Measurements from ENCODE around the gene OTOA.
"Not testable (repeated sequence)": the region's sequence is repeated elsewhere in the genome, so short reads cannot be mapped to it uniquely, and the experiment has no call there.

OTOA gene

DNA sequence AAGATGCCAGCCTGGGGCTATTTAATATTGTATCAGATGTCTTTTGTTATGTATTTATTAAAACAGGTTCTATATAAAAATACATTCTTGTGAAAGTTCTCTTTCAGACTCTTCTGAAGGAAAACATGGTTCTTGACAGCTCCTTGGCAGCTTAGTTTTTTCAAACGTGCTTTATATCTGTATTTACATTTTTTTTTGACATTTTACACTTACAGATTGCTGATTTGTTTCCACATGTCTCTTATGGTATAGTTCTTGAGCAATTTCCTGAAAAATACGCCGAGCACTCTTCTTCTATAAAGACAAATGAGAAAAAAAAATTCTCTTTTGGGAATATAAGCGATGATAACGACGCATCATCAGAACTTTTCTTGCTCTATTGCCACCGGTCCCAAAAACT is 20.9 kb upstream of the OTOA start:
- no peak for DNase-seq

DNA sequence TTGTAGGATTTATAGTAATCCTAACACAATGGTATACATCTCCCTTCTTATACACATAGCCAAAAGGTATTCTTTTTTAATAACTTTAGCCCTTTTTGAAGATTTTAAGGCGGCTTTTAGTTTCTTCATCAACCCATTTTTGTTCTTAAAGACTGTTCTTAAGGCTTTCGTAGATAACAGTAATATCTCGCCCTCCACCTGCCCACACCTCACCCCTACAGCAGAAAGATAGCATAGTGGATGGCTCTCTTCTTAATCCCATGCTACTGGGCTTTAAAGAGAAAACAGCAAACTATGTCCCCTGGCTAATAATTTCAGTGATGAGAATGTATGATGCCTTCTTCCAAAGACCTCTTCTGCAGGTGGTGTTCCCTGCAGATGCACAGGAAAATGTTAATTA is 20.0 kb upstream of the OTOA start:
- DNase-seq, result no peak

DNA sequence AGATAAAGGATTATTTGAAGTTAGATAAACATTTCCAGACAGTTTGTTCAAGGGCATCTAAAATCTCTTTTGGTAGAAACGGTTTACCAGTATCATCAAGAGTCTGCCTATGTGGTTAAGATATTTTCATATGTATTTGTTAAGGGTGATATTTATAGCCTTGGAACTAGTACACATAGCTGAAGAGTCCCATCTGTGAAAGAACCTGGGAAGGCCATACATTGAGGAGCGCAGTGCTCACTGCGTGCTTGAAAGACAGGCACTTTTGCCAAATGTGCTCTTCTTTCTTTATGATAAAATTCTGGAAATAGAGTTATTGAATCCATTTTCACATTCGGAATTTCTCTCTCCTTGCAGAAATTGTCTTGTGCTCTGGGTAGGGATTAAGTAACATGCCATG is 19.1 kb upstream of the OTOA start:
- no peak for DNase-seq

DNA sequence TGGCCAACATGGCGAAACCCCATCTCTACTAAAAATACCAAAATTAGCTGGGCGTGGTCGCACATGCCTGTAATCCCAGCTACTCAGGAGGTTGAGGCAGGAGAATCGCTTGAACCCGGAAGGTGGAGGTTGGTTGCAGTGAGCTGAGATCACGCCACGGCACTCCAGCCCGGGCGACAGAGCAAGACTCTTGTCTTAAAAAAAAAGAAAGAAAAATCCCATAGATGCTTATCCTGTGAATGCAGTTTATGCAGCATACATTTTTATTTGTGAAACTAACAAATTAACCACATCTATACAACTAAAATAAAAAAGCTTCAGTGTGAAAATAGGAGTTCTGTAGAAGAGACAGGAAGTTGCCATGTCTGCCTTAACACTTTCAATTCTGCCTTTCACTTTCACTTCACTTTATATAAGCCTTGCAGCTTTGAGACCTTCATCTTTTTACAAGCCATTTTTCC is 18.5 kb upstream of the OTOA start:
- no peak for DNase-seq

DNA sequence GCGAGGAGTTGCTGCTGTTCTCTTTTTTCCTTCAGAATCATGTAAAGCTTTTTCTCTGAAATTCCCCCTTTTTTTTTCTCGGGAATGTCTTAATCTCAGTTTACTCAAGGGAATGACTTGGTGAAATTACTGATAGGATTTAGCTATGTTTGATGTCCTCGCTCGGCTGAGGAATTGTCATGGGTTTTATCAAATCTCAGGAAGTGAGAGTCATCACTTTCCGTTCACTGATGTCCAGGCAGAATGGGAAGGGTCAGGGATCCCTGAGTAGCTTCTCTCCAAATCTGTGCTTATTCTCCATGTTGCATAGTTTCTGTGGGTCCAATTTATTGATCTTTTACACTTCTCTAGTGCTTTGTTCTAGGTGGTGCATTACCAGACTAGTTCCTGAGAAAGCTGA is 17.7 kb upstream of the OTOA start:
- DNase-seq, result no peak

DNA sequence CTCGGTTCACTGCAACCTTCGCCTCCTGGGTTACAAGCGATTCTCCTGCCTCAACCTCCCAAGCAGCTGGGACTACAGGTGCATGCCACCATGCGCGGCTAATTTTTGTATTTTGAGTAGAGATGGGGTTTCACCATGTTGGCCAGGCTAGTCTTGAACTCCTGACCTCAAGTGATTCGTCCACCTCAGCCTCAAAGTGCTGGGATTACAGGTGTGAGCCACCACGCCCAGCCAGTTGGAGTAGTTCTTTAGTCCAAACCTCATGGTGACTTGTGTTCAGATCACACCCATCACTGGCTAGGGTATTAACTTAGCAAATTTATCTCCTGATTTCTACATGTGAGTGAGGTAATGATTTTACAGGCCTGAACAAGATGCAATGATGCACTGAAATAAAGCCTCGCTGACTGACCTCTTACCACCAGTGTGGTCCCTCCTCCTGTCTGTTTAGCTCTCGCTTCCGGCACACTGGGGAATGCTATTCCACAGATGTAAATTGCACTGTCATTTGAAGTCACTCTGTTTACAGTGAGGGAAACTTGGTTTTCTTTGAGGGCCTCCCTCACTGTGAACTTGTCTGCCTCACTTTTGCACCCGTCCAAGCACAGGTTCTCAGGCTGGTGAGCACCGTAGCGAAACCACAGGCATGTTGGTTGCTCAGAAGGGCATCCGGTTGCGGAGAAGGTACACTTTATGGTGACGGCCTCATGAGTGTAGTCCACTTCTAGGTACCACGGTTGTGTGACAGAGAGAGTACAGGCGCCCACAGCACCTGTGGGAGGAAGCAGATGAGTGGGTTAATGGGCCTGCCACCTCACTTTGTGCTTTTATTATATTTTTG is 16.8 kb upstream of the OTOA start:
- no peak for DNase-seq

DNA sequence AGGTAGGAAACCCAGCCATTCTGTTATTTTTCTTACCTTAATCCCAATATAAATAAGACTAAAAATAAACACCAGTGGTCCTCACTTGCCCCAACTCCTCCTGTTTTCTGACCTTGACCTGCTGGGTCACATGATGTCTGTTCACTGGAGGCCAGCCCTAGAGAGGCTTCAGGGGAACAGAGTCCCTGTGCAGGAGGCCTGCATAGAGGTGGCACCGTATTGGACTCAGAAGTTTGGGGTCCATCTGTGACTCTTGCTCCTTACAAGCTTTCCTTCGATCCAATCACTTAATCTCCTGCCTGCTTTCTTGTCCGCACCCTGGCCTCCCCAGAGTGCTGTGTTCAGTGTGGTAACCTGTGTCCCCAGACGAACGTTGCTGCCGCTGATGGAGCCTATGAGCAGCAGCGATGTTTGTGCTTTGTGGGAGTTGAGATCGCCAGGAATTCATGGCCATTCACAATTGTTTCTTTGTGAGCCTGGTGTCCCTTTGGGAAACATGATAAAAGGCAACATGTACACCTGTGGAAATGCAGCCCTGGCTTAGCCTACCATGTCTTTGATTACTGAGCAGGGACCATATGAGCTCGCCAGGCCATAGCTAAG is 16.1 kb upstream of the OTOA start:
- DNase-seq, result no peak

DNA sequence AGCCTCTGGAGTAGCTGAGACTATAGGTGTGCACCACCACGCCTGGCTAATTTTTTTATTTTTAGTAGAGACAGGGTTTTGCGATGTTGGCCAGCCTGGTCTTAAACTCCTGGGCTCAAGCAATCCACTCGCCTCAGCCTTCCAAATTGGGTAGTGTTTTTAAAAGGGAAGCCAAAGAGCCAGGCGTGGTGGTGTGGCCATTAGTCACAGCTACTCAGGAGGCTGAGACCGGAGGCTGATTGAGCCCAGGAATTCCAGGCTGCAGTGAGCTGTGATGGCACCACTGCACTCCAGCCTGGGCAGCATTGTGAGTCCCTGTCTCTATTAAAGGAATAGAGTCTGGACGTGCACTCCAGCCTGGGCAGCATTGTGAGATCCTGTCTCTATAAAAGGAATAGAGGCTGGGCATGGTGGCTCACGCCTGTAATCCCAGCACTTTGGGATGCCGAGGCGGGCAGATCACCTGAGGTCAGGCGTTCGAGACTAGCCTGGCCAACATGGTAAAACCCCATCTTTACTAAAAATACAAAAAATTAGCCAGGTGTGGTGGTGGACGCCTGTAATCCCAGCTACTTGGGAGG is 13.9 kb upstream of the OTOA start:
- DNase-seq, result not testable (repeated sequence)

DNA sequence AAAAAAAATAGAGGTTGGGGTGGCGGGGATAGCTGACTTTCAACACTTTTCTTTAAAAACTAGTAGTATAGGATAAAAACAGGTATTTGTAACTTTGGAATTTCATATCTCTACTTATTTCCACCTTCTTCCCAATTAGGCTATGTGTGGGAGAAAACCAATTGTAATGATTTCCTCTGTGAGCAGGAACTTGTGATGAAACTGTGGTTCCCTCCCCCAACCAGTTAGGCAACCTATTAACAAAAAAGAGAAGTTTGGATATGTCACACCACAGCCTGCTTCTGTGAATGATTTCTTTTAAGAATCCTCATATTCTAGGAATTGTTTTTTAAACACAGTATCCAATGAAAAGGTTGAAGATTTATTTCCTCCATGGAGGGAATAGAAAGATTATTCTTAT is 13.2 kb upstream of the OTOA start:
- no peak for DNase-seq

DNA sequence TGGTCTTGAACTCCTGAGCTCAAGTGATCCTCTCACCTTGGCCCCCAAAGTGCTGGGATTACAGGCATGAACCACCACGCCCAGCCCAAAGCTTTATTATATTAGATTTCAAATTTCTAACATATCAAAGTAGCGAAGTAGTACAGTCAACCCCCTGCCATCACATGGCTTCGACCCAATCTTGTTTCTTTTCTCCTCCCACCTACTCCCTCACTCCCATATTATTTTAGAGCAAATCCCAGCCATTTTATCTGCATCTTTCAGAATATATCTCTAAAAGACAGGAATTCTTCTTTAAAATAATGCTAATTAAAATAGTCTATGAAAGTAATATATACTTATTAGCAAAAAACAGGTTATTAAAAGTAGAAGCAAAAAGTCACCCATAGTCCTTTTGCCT is 12.3 kb upstream of the OTOA start:
- DNase-seq, result no peak

DNA sequence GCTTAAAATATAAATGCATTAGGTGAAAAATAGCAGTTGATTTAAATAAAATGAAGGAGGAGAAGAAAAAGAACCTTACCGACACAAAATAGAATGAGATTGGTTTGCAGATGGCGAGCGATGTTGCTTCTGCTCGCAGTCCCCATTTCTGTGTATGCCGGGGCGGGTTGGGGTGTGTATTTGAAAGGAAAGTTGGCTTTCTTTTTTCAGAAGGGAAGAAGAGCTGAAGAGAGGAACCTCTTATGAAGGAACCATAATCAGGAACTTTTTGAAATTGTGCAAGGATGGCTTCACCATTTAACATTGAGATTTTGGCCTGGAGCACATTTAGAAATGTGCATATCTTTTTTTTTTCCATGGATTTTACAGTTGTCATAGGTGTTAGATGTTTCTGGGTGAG is 11.3 kb upstream of the OTOA start, which contains the start of gene IGSF6:
TSS of gene IGSF6 (minus strand) at position 156 of the 400 bp plus-strand sequence. CDS start at position 146, 10 bp downstream.
- DNase-seq, result no peak

DNA sequence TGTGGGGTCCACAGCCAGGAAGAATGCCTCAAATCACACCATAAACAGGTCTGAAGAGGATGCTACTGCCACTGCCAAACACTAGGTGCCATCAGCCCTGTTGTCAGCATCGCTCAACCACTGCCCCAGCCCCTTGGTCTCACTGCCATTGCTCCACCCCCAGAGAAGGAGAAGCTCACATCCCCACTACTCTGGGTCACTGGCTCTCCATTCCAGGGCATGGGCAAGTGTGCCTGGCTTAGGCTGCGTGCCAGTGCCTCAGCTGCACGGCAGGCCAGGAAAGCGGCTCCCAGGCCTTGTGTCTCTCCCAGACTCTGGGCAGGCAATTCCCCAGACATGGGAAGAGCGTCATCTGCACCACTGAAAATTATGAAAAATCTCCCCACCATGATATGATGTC is 10.2 kb upstream of the OTOA start:
- no peak for DNase-seq

DNA sequence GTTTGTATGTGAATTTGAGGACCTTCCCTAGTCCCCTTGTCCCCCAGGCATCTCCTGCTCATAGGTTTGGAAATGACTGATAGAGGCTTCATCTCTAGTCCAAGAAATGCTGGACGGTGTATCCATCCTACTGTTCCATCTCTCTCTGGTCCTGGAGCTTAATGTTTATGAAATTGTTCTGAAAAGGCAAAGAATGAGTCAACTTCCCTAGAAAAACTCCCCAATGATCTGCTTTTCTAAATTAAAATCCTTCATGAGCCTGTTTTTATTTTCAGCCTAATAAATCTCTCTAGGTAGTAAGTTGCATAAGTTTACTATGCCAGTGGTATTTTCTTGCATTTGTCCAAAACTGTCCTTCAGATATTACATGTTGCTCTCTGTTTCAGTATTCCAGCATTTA is 9.3 kb upstream of the OTOA start:
- DNase-seq, result no peak

DNA sequence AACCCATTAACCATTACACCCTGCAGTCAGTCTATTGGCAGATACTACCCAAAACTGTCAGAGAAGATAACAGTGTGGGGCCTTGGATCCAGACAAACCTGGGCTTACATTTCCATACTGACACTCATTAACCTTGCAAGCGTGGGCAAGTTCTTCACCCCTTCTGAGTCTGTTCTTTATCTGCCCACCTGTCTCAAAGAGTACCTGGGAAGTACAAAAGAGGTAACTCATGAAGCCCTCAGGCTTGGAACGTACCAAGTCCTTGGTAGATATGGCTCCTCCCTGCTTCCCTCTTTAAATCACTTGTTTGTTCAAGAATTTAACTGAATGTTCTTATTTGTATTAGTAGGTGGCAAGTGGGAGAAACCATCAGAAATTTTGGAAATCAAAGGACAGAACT is 8.9 kb upstream of the OTOA start:
- no peak for DNase-seq

DNA sequence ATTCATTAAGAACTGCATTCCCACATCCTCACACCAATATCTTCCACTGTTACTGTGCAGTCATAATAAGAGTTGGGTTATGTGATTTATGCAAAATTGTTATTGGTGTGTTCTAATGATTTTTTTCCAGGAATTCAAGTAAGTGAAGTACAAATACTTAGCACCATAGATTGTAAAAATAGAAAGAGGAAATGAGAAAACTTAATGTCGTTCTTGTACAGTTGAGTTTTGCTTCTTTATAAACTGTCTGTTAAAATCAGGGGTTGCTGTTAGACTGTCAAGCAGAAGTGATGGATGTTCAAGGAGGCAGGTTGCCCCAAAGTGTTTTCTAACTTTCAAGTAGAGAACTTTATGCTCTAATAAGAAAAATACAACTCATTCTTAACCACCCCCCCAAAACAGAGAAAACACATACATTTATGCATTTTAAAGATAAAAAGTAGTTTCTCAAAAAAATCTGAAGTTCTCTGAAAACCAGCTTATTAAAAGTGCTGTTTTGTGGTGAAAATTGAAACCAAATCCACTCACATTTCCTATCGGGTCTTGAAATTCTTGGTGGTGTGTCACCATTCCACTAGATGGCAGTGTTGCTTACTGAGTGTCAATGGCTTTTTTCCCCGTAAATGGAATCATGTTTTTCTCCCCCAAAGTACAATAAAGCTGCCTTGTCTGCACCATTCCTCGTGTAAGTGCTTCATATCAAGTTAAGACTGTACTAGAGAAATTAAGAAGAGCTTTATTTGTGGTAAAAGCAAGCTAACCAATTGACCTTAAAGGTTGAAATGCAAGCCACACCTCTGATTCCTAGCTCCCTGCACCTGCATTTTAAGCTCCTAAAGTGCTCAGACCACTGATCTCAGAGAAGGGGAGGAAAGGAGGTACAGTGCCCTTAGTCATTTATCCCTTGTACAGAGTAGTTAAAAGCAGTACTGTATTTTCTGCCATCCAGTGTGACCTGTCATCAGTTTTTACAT is 6.7 kb upstream of the OTOA start:
- peak; percentile 71 for DNase-seq

DNA sequence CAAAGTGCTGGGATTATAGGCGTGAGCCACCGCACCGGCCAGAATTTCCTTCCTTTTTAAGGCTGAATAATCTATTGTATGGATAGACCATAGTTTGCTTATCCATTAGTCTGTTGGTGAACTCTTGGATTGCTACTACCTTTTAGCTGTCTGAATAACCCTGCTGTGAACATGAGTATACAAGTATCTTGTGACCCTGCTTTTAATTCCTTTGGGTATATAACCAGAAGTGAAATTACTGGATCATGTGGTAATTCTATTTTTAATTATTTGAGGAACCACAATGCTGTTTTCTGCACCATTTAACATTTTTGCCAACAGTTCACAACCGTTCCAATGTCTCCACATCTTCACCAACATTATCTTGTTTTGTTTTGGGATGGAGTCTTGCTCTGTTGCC is 4.6 kb upstream of the OTOA start:
- no peak for DNase-seq

DNA sequence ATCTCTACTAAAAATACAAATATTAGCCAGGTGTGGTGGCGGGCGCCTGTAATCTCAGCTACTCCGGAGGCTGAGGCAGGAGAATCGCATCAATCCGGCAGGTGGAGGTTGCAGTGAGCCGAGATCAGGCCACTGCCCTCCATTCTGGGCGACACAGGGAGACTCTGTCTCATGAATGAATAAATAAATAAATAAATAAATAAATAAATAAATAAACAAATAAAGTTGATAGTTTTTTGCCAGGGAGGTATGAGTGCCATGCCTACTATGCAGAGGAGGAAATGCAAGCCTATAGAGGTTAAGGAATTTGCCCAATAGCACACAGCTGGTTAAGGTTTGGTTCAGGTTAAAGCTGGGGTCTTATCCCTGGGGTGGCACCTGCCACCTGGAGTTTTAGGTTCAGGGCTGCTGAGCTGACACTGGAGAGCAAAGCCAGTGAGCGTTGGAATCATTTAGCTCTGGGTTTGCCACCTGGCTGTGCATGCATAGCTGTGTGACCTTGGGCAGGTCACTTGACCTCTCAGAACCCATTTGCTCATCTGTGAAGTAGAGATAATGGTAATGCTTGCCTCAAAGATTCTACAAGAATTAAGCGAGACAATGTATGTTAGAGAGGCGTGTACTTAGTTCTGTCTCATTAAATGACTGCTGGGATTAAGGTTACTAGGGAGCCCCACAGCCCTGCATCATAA is 1.2 kb downstream of the OTOA start:
- no peak for DNase-seq

DNA sequence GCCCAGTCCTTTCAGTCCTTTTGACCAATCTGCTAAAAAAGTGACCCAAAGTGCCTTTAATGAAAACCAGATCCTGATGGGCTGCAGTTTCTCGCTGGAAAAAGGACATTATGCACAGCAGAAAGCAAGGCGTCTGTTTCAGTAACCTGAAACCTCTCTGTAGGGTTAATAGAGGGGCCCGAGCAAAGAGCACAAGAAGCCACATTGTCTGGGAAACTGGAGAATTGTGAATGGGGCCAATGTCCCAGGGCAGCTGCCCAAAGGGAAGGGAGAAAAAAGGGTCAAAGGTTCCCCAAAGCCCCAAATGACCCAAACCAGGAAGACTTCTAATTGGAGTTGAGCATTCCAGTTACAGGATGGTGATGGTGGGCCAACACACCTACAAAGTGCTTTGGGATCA is 3.0 kb downstream of the OTOA start:
- peak; percentile 6 for DNase-seq

DNA sequence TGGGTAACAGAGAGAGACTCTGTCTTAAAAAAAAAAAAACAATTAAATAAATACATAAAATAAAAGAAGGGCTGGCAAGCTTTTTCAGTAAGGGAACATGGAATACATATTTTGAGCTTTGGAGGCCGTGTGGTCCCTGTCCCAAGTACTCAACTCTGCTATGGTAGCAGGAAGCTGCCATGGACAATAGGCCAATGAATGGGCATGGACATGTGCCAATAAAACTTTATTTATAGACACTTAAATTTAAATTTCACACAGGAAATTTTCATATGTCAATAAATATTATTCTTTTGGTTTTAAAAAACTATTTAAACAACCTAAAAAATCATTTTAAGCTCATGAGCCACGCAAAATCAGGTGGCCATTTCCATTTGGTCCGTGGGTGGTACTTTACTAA is 3.8 kb downstream of the OTOA start:
- DNase-seq, result no peak

DNA sequence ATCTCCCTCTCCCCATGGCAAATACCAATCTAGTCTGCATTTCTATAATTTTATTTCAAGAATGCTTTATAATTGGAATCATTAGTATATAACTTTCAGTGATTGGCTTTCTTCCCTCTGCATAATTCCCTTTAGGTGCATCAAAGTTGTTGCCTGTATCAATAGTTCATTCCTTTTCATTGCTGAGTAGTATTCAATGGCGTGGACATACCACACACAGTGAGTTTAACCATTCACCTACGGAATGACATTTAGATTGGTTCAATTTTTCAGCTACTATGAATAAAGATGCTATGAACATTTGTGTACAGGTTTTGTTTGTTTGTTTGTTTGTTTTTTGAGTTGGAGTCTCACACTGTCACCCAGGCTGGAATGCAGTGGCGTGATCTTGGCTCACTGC is 9.7 kb downstream of the OTOA start:
- DNase-seq, result no peak

DNA sequence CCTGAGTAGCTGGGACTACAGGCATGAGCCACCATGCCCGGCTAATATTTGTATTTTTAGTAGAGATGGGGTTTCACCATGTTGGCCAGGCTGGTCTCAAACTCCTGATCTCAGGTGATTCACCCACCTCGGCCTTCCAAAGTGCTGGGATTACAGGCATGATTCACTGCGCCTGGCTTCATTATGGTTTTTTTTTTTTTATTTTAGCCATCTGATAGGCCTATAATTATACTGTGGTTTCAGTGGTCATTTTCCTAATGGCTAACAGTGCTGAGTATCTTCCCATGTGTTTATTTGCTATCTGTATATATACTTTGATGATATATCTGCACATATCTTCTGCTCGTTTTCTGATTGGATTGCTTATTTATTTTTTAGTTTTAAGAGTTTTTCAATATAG is 10.7 kb downstream of the OTOA start:
- DNase-seq, result not testable (repeated sequence)

DNA sequence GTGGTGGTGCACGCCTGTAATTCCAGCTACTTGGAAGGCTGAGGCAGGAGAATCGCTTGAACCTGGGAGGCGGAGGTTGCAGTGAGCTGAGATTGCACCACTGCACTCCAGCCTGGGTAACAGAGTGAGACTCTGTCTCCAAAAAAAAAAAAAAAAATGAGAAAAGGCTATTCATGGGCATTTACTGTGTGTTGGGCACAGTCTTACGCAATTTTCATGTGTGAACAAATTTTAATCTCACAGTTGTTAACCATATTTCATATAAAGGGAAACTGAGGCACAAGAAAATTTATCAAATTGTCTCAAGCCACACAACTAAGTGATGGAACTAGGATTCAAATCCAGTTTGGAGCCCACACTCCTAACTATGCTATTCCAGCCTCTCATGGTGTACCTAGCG is 16.9 kb downstream of the OTOA start:
- DNase-seq, result not testable (repeated sequence)
